OCI-LY1 (cell line): ENCODE measurements around the gene ALDH3B2.

Source experiments
- CTCF ChIP-seq: fragments of 200-600 bp; sonication (generic), shearing (Covaris generic); IDR thresholded peaks from 2 replicates; pipeline ENCODE4 v1.5.1; 2017; ENCODE audit warnings: mild to moderate bottlenecking, antibody characterized with exemption, low read length, moderate library complexity, mixed read lengths
- EZH2 ChIP-seq: fragments of 200-600 bp; sonication (generic), shearing (Covaris generic); IDR thresholded peaks from 2 replicates; pipeline ENCODE4 v1.8.0; 2017; ENCODE audit warnings: borderline replicate concordance, mixed run types, mild to moderate bottlenecking, antibody characterized with exemption, low read length, moderate library complexity, mixed read lengths

GRCh38 chr11:67695606-67696005 lies 21.2 kb upstream of the ALDH3B2 start:
- TF ChIP-seq CTCF (no peak), EZH2 (no peak)
